Activated T-cell treated with anti-CD3 and anti-CD28 coated beads, Interleukin-2, amount 50 U/mL, for 48 hours (primary cell): ENCODE measurements around the gene NETO1.

Experiments used
- DNase-seq, 2 experiments: peaks; one replicate each; pipeline ENCODE4 v3.0.0-alpha.2; 2020

NETO1 gene

GRCh38 chr18:72727038-72727655, 140.6 kb downstream of the NETO1 start:
- no peak for DNase-seq

- DNase-seq = no peak
Measured at GRCh38 chr18:72726201-72726600, 141.6 kb downstream of the NETO1 start.

- DNase-seq = no peak
Measured at GRCh38 chr18:72721330-72721729, 146.5 kb downstream of the NETO1 start.

- DNase-seq = no peak
Measured at GRCh38 chr18:72720116-72720515, 147.7 kb downstream of the NETO1 start.

- no peak for DNase-seq
Measured at GRCh38 chr18:72704202-72704601, 163.6 kb downstream of the NETO1 start.

- DNase-seq = no peak
Measured at GRCh38 chr18:72700961-72701710, 166.7 kb downstream of the NETO1 start.

- DNase-seq = no peak
Measured at GRCh38 chr18:72697706-72698105, 170.1 kb downstream of the NETO1 start.

GRCh38 chr18:72692595-72692994, 175.2 kb downstream of the NETO1 start:
- no peak for DNase-seq
